ENCODE data around the gene OR1L6. TPM values are rescaled to one million over a fixed set of nuclear protein-coding genes. Genes with fewer than 3 reads are reported as not detected.

Gene OR1L6
- total RNA-seq, 1 donor from 2014 or later = not detected

Other genes with a start within 250 kb of the OR1L6 start
- not detected in 2 replicates for gene OR1J2, start 231.5 kb upstream of the OR1L6 start, total RNA-seq
- gene OR1J4, start 223.2 kb upstream of the OR1L6 start, total RNA-seq = not detected in 2 replicates
- not detected in 2 replicates for gene OR1N1, start 215.0 kb upstream of the OR1L6 start, total RNA-seq
- not detected in 2 replicates for gene OR1N2, start 189.2 kb upstream of the OR1L6 start, total RNA-seq
- gene OR1L8, start 158.9 kb upstream of the OR1L6 start, total RNA-seq = 1.1 and 1.3 TPM in 2 replicates
- not detected in 2 replicates for gene OR1Q1, start 127.6 kb upstream of the OR1L6 start, total RNA-seq
- gene OR1B1, start 84.7 kb upstream of the OR1L6 start, total RNA-seq = 0.39 TPM in 1 of 2 replicates, not detected in the other
- not detected in 2 replicates for gene OR1L1, start 80.6 kb upstream of the OR1L6 start, total RNA-seq
- gene OR1L3, start 67.2 kb upstream of the OR1L6 start, total RNA-seq = not detected in 2 replicates
- gene OR1L4, start 18.3 kb upstream of the OR1L6 start, total RNA-seq = not detected in 2 replicates
- gene OR5C1, start 46.6 kb downstream of the OR1L6 start, total RNA-seq = not detected in 2 replicates
- not detected in 2 replicates for gene OR1K1, start 57.8 kb downstream of the OR1L6 start, total RNA-seq
- 42.6 and 49.5 TPM in 2 replicates for gene PDCL, start 86.3 kb downstream of the OR1L6 start, total RNA-seq
- gene RC3H2, start 163.1 kb downstream of the OR1L6 start, total RNA-seq = 49.3 and 69.2 TPM in 2 replicates
- 4.0 and 5.3 TPM in 2 replicates for gene ZBTB6, start 171.0 kb downstream of the OR1L6 start, total RNA-seq
- 3.7 and 4.2 TPM in 2 replicates for gene ZBTB26, start 189.2 kb downstream of the OR1L6 start, total RNA-seq
- gene RABGAP1, start 198.7 kb downstream of the OR1L6 start, total RNA-seq = 21.7 and 35.5 TPM in 2 replicates

Data from glomerular endothelial cell (primary cell).